NCI-H345 (cell line): Measurements from ENCODE around the gene PRR19.
"Not testable (repeated sequence)": the region's sequence is repeated elsewhere in the genome, so short reads cannot be mapped to it uniquely, and the experiment has no call there.

Source experiments
- DNase-seq: peaks from one replicate; lab custom pipeline; 2025; lab: John Stamatoyannopoulos, UW

PRR19 gene, protein sequence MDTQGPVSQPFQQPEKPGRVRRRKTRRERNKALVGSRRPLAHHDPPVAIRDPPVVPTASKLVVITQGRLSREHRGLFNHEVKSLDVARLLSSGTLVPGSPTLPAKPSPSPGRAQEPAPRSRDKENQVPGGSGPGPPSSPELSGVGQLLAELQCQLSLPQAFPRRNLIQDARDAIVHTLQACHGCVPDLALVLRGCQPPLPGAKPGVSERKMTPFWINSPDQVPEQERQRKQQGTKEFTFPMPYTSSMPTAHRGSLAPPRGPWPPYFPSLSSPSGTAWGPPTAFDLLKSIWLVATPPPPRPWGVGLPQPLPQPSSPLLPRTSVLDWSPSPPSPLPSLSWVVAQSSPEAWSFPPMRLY

GRCh38 chr19:42301646-42302203 is at the start of gene PRR19:
Gene PRR19 (plus strand): TSS chr19:42302132. CDS start chr19:42309585, 7,453 bp downstream.
- DNase-seq: no peak

- no peak for DNase-seq
These were observed 49.3 kb upstream of the PRR19 start for GRCh38 chr19:42252365-42253244.

DNA sequence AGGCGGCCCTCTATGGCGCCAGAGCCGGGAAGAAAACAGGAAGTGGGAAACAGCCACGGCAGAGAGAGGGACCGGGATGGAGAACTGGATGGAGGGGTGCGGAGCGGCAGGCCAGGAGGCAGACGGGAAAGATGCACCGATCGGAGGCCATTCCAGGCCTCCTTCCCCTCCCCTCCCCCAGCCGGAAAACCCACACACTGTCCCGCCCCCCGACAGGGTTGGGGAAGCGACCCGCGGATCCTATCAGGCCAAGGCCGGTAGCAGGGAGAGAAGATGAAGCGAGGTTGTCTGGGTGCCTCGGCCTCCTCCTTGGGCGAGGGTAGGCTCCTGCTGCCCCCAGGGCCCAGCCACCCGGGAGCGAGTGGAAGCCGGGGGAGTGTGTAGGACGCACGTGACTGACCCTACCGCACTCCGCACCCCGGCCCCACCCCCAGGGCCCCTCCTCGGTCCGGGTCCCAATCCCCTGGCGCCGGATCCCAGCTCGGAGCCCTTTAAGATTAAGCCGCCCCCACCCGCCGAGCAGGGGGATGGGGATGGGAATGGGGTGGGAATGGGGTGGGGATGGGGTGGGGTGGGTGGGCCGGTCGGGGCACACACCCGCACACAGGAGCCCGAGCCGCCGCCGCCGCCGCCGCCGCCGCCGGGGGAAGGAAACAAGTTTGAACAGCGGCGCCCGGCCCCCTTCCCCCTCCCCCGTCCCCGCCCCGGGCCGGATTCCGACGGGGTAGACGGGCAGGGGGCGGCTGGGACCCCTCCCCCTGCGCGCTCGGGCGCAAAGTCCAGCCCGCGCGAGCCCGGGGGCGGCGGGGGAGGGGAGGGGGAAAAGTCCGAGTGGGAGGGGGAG is 48.5 kb upstream of the PRR19 start:
- DNase-seq: no peak

GRCh38 chr19:42254089-42254849 is 47.7 kb upstream of the PRR19 start:
- no peak for DNase-seq

DNA sequence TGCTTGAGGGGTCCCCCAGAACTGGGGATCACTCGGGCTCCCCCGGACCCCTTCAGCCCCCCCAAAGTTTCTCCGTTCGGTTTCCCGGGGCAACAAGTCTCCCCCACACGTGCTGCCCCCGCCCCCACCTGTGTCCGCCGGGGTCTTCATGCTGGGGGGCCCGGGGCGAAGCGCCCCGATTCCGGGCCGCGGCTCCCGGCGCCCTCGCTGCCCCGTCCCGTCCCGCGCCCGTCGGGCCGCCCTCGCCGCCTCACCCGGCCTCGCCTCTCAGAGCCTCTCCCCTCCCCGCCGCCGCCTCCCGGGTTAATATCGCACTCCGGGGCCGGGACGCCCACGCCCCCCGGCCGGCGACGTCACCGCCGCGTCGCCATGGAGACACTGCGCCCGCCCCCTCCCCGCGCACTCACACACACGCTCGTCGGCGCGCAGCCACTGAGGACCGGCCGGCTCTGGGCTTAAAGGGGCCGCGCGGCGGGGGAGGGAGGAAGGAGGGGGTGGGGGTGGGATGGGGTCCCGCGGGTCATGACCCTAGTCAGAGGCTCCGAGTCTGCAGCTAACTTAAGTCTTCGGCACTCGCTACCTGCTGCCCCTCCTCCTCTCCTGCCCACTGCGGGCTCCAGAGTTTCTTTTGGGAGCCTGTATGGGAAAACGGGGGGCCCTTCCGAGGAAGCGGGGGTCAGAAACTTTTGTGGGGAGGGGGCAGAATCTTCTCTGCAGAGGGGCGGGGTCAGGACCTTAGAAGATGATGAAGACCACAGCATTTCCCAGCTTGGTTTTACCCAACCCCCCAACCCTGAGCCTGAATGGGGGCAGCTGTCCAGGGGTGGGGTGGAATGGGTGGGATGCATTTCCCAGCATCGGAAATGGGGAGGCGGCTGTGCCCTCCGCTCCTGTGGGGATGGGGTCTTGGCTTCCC is 46.8 kb upstream of the PRR19 start, which contains the start of gene ERF:
TSS of gene ERF (minus strand) at position 279 of the 916 bp plus-strand sequence. CDS start at position 150, 129 bp downstream.
- DNase-seq: peak; percentile 83

GRCh38 chr19:42255766-42256745 is 45.9 kb upstream of the PRR19 start:
- no peak for DNase-seq

DNA sequence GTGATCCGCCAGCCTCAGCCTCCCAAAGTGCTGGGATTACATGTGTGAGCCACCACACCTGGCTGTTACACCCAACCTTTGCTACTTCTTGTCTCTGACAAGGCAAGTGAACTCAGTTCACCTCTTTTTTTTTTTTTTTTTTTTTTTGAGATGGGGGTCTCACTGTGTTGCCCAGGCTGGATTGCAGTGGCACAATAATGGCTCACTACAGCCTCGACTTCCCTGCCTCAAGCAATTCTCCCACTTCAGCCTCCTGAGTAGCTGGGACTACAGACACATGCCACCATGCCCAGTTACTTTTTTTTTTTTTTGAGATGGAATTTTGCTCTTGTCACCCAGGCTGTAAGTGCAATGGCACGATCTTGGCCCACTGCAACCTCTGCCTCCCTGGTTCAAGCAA is 44.1 kb upstream of the PRR19 start:
- not testable (repeated sequence) for DNase-seq

GRCh38 chr19:42261763-42262162 is 40.2 kb upstream of the PRR19 start:
- no peak for DNase-seq

DNA sequence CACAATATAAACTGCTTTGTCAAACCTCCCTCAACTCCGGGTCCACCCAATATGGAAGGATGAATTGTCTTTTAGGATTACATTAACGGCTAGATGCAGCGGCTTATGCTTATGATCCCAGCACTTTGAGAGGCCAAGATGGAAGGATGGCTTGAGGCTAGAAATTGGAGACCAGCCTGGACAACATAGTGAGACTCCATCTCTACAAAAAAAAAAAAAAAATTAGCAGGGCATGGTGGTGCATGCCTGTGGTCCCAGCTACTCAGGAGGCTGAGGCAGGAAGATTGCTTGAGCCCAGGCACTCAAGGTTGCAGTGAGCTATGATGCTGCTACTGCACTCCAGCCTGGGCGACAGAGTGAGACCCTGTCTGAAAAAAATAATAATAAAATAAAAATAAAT is 35.8 kb upstream of the PRR19 start:
- DNase-seq: not testable (repeated sequence)

- DNase-seq: not testable (repeated sequence)
These were observed 34.9 kb upstream of the PRR19 start for GRCh38 chr19:42266928-42267603.

- no peak for DNase-seq
These were observed 34.2 kb upstream of the PRR19 start for GRCh38 chr19:42267644-42268141.

GRCh38 chr19:42268142-42268703 is 33.7 kb upstream of the PRR19 start:
- peak; percentile 97 for DNase-seq

DNA sequence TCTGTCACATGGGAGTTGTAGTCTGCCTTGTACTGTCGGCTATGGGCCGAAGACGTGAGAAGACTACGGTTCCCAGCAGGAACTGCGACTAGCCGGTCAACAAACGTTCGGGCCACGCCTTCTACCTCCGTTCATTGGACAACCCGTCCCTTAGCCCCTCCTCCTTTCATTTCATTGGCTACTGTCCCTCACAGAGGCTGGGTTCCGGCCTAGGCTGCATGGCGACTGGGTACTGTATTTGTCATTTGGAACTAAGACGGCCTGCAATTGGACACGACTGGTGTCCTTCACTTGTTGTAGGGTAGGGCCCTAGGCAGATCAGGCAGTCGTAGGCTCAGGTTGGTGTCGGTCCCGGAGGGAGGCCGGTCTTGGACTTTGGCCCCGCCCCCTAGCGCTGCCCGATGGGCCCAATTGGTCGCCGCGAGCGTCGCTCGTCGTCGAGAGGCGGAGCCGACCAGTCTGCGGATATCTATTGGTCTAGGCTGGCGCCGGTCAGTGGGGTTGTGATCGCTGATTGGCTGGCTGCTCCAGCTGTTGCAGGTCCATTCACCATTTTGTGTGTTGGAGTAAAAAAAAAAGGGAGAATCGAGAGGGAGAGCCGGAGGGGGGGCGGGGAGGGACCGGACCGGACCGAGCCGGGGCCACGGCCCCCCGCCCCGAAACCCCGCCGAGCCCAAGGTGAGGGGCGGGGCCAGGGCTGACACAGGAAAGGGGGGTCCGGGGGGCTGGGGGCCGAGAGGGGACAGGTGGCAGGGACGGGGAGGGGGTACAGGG is 33.0 kb upstream of the PRR19 start, which contains the start of gene CIC:
TSS of gene CIC (plus strand) at position 549 of the 774 bp plus-strand sequence. CDS start 2,532 bp downstream, outside the sequence.
- DNase-seq: peak; percentile 99

- DNase-seq: no peak
These were observed 32.2 kb upstream of the PRR19 start for GRCh38 chr19:42269478-42270345.

- no peak for DNase-seq
These were observed 31.4 kb upstream of the PRR19 start for GRCh38 chr19:42270346-42271044.
